WTC11 (cell line): ENCODE data around the gene UQCRFS1. TPM values are rescaled to one million over a fixed set of nuclear protein-coding genes. Genes with fewer than 3 reads are reported as not detected.

Experiments
- ATAC-seq: fragments of 200-7000 bp; cut with Tn5 transposase; 2 replicates; pipeline ENCODE4 v1.10.0; 2021; ENCODE audit warnings: mild to moderate bottlenecking, moderate library complexity
- CTCF ChIA-PET: fragments of 300-600 bp; sonication (Branson Sonifier 250); formaldehyde crosslinking; loops from one replicate; lab custom pipeline; 2021; ENCODE audit warnings: antibody characterized with exemption; lab: Charles Lee
- POLR2A ChIA-PET: fragments of 350-600 bp; sonication (Branson Sonifier 250); formaldehyde crosslinking; loops from one replicate; lab custom pipeline; 2021; ENCODE audit warnings: antibody characterized with exemption; lab: Charles Lee
- DNase-seq: peaks from one replicate; pipeline ENCODE4 v3.0.0; 2021; ENCODE audit warnings: low spot score
- H3K27ac Mint-ChIP-seq: 2 replicates; pipeline ENCODE4 v1.8.0; 2021; ENCODE audit warnings: mixed read lengths
- H3K27me3 Mint-ChIP-seq: 2 replicates; pipeline ENCODE4 v1.8.0; 2021; ENCODE audit warnings: low read depth, mild to moderate bottlenecking, moderate library complexity, mixed read lengths
- H3K36me3 Mint-ChIP-seq: 2 replicates; pipeline ENCODE4 v1.8.0; 2021; ENCODE audit warnings: mixed read lengths
- H3K4me1 Mint-ChIP-seq: 2 replicates; pipeline ENCODE4 v1.8.0; 2022; ENCODE audit warnings: mixed read lengths
- H3K4me3 Mint-ChIP-seq: 2 replicates; pipeline ENCODE4 v1.8.0; 2021; ENCODE audit warnings: mild to moderate bottlenecking, moderate library complexity, mixed read lengths
- H3K9me3 Mint-ChIP-seq: 2 replicates; pipeline ENCODE4 v1.8.0; 2021; ENCODE audit warnings: mixed read lengths
- ELF4 ChIP-seq: sonication (generic); formaldehyde crosslinking; IDR thresholded peaks from 2 replicates; pipeline ENCODE4 v1.8.1; 2022; ENCODE audit warnings: low read depth, mild to moderate bottlenecking, moderate library complexity, missing genetic modification reagents
- EMX1 ChIP-seq: fragments of 250-450 bp; sonication (Bioruptor Pico); IDR thresholded peaks from 2 replicates; pipeline ENCODE4 v1.8.0; 2021; ENCODE audit warnings: mild to moderate bottlenecking
- FOXJ3 ChIP-seq: sonication (generic); formaldehyde crosslinking; IDR thresholded peaks from 2 replicates; pipeline ENCODE4 v1.9.0; 2021; ENCODE audit warnings: missing genetic modification reagents, mild to moderate bottlenecking, borderline replicate concordance
- FOXP1 ChIP-seq: sonication (generic); formaldehyde crosslinking; IDR thresholded peaks from 2 replicates; pipeline ENCODE4 v1.8.0; 2022; ENCODE audit warnings: missing genetic modification reagents, mild to moderate bottlenecking, moderate library complexity, borderline replicate concordance
- GABPB1 ChIP-seq: sonication (generic); formaldehyde crosslinking; IDR thresholded peaks from 2 replicates; pipeline ENCODE4 v1.8.1; 2023; ENCODE audit warnings: mild to moderate bottlenecking, missing genetic modification reagents
- HMGA2 ChIP-seq: fragments of 250-450 bp; sonication (Bioruptor Pico); IDR thresholded peaks from 2 replicates; pipeline ENCODE4 v1.4.0; 2021; ENCODE audit warnings: mild to moderate bottlenecking, moderate library complexity
- MXD4 ChIP-seq: fragments of 250-450 bp; sonication (Bioruptor Pico); IDR thresholded peaks from 2 replicates; pipeline ENCODE4 v1.8.0; 2021; ENCODE audit warnings: mild to moderate bottlenecking, moderate library complexity, borderline replicate concordance
- NFE2L1 ChIP-seq: sonication (generic); formaldehyde crosslinking; IDR thresholded peaks from 2 replicates; pipeline ENCODE4 v1.8.1; 2023; ENCODE audit warnings: missing genetic modification reagents
- NR1H2 ChIP-seq: sonication (generic); formaldehyde crosslinking; IDR thresholded peaks from 2 replicates; pipeline ENCODE4 v1.9.0; 2021; ENCODE audit warnings: mild to moderate bottlenecking, moderate library complexity, missing genetic modification reagents
- PRRX2 ChIP-seq: fragments of 250-450 bp; sonication (Bioruptor Pico); IDR thresholded peaks from 2 replicates; pipeline ENCODE4 v1.8.0; 2021; ENCODE audit warnings: mild to moderate bottlenecking
- SMAD4 ChIP-seq: sonication (generic); formaldehyde crosslinking; IDR thresholded peaks from 2 replicates; pipeline ENCODE4 v1.8.0; 2022; ENCODE audit warnings: mild to moderate bottlenecking, missing genetic modification reagents
- STAT6 ChIP-seq: sonication (generic); formaldehyde crosslinking; conservative IDR thresholded peaks from 2 replicates; pipeline ENCODE4 v1.8.1; 2023; ENCODE audit warnings: mild to moderate bottlenecking, low read depth, missing genetic modification reagents, moderate library complexity
- TCF7 ChIP-seq: sonication (generic); formaldehyde crosslinking; IDR thresholded peaks from 2 replicates; pipeline ENCODE4 v1.8.0; 2022; ENCODE audit warnings: mild to moderate bottlenecking, low read depth, missing genetic modification reagents, moderate library complexity
- TP53 ChIP-seq: sonication (generic); formaldehyde crosslinking; IDR thresholded peaks from 2 replicates; pipeline ENCODE4 v1.8.1; 2023; ENCODE audit warnings: mild to moderate bottlenecking, missing genetic modification reagents
- ZNF138 ChIP-seq: sonication (generic); formaldehyde crosslinking; conservative IDR thresholded peaks from 2 replicates; pipeline ENCODE4 v1.8.1; 2022; ENCODE audit warnings: mild to moderate bottlenecking, moderate library complexity, missing genetic modification reagents
- ZNF396 ChIP-seq: fragments of 250-450 bp; sonication (Bioruptor Pico); IDR thresholded peaks from 2 replicates; pipeline ENCODE4 v1.8.0; 2021; ENCODE audit warnings: mild to moderate bottlenecking, moderate library complexity, borderline replicate concordance
- ZNF423 ChIP-seq: fragments of 250-450 bp; sonication (Bioruptor Pico); IDR thresholded peaks from 2 replicates; pipeline ENCODE4 v2.1.2; 2022; ENCODE audit warnings: mild to moderate bottlenecking, moderate library complexity
- total RNA-seq: library from RNA; stranded (reverse); gene quantifications from 3 replicates; pipeline ENCODE4 v1.2.3, GENCODE V29; 2021
- TF ChIP-seq, protein P1 (sequence below): fragments of 250-450 bp; sonication (Bioruptor Pico); IDR thresholded peaks from 2 replicates; pipeline ENCODE4 v1.9.0; 2021; ENCODE audit warnings: moderate library complexity, mild to moderate bottlenecking, inconsistent platforms, borderline replicate concordance
- TF ChIP-seq, protein P2 (sequence below): sonication (generic); formaldehyde crosslinking; IDR thresholded peaks from 2 replicates; pipeline ENCODE4 v1.8.1; 2022; ENCODE audit warnings: mild to moderate bottlenecking, missing genetic modification reagents, moderate library complexity, borderline replicate concordance
- TF ChIP-seq, protein P3 (sequence below): fragments of 250-450 bp; sonication (Bioruptor Pico); IDR thresholded peaks from 2 replicates; pipeline ENCODE4 v1.9.0; 2021; ENCODE audit warnings: mild to moderate bottlenecking
- TF ChIP-seq, protein P4 (sequence below): sonication (generic); formaldehyde crosslinking; IDR thresholded peaks from 2 replicates; pipeline ENCODE4 v1.8.1; 2023; ENCODE audit warnings: mild to moderate bottlenecking, missing genetic modification reagents

Gene UQCRFS1
- total RNA-seq, 1 experiment from 2014 or later = 58.2 TPM

- no peak for TF ChIP-seq STAT6
- TF ChIP-seq MXD4 (CRISPR knock-in tag) = no peak
- TF ChIP-seq FOXP1 (CRISPR knock-in tag) = no peak
- TF ChIP-seq TP53 = no peak
- TF ChIP-seq NFE2L1 (CRISPR knock-in tag) = no peak
- no peak for TF ChIP-seq GABPB1 (CRISPR knock-in tag)
- no peak for TF ChIP-seq HMGA2 (CRISPR knock-in tag)
- no peak for TF ChIP-seq NR1H2 (CRISPR knock-in tag)
These were observed 46.2 kb upstream of the UQCRFS1 start (continued) for GRCh38 chr19:29259153-29259552.

DNA sequence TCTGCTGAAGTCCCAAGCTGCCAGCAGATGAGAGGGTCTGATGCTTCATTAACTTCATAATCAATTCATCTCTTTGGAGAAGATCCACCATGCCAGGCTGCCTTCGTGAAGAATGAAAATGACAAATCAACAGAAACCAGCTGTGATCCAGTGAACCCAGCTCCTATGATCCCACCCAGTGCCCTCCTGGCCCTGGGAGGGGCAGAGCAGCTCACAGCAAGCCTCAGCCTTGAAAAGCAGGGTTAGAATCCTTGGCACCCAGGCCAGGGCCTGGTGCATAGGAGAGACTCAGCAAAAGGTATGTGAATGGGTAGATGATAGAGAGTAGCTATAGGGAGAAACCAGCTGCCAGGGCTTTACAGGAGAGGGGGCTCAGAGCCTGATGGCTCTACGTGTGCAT, 43.6 kb upstream of the UQCRFS1 start:
- CTCF ChIA-PET = interaction anchor here (0.6 to 1.8 kb wide), 5 partner anchors 17 to 268 kb away, joined by 3 to 5 read pairs (median 4); no protein-coding TSS in a partner anchor
- H3K27me3 Mint-ChIP-seq = no peaks in the 10 kb centered on the region; the same call in 1 of the 2 replicates
- no peak for DNase-seq
- H3K27ac Mint-ChIP-seq = no peak overlapping the region
- H3K9me3 Mint-ChIP-seq = peaks cover 20% of the 10 kb centered on the region
- H3K4me1 Mint-ChIP-seq = peaks cover 14% of the 10 kb centered on the region
- TF ChIP-seq ZNF138 (CRISPR knock-in tag) (no peak), MXD4 (CRISPR knock-in tag) (no peak), PRRX2 (CRISPR knock-in tag) (no peak), FOXJ3 (CRISPR knock-in tag) (no peak), ZNF396 (CRISPR knock-in tag) (no peak), EMX1 (no peak), ZNF423 (CRISPR knock-in tag) (no peak), SMAD4 (no peak), TCF7 (CRISPR knock-in tag) (no peak), ELF4 (CRISPR knock-in tag) (no peak)
- TF ChIP-seq, protein P1, sequence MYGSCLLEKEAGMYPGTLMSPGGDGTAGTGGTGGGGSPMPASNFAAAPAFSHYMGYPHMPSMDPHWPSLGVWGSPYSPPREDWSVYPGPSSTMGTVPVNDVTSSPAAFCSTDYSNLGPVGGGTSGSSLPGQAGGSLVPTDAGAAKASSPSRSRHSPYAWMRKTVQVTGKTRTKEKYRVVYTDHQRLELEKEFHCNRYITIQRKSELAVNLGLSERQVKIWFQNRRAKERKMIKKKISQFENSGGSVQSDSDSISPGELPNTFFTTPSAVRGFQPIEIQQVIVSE = no peak
- TF ChIP-seq, protein P2, sequence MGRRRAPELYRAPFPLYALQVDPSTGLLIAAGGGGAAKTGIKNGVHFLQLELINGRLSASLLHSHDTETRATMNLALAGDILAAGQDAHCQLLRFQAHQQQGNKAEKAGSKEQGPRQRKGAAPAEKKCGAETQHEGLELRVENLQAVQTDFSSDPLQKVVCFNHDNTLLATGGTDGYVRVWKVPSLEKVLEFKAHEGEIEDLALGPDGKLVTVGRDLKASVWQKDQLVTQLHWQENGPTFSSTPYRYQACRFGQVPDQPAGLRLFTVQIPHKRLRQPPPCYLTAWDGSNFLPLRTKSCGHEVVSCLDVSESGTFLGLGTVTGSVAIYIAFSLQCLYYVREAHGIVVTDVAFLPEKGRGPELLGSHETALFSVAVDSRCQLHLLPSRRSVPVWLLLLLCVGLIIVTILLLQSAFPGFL = no peak
- TF ChIP-seq, protein P3, sequence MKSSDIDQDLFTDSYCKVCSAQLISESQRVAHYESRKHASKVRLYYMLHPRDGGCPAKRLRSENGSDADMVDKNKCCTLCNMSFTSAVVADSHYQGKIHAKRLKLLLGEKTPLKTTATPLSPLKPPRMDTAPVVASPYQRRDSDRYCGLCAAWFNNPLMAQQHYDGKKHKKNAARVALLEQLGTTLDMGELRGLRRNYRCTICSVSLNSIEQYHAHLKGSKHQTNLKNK (CRISPR knock-in tag) = no peak
- TF ChIP-seq, protein P4, sequence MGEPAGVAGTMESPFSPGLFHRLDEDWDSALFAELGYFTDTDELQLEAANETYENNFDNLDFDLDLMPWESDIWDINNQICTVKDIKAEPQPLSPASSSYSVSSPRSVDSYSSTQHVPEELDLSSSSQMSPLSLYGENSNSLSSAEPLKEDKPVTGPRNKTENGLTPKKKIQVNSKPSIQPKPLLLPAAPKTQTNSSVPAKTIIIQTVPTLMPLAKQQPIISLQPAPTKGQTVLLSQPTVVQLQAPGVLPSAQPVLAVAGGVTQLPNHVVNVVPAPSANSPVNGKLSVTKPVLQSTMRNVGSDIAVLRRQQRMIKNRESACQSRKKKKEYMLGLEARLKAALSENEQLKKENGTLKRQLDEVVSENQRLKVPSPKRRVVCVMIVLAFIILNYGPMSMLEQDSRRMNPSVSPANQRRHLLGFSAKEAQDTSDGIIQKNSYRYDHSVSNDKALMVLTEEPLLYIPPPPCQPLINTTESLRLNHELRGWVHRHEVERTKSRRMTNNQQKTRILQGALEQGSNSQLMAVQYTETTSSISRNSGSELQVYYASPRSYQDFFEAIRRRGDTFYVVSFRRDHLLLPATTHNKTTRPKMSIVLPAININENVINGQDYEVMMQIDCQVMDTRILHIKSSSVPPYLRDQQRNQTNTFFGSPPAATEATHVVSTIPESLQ = no peak
- TF ChIP-seq, all 79 proteins: peak for 0
- Mint-ChIP-seq H3K36me3 (peaks cover 11% of the 10 kb centered on the region), H3K4me3 (no peak overlapping the region)
- ATAC-seq = no peak
- POLR2A ChIA-PET = no interaction called here
